ENCODE results near the gene GABBR2.

- TF ChIP-seq CTCF (IDR thresholded peaks at IDR 0.05), result no peak
- TF ChIP-seq EZH2 (IDR thresholded peaks at IDR 0.05; ENCODE audit: borderline replicate concordance, insufficient read depth, low read depth, low read length, poor library complexity, severe bottlenecking), result no peak
These were observed 23.4 kb upstream of the GABBR2 start for GRCh38 chr9:98732091-98732490.

Data from B cell (primary cell).